Astrocyte of the spinal cord (primary cell): Measurements from ENCODE around the gene RIOK3.
"Not testable (repeated sequence)": the region's sequence is repeated elsewhere in the genome, so short reads cannot be mapped to it uniquely, and the experiment has no call there.

ENCODE experiments used
- DNase-seq: peaks from one replicate; pipeline ENCODE4 v3.0.0; 2011; ENCODE audit warnings: low read depth, low spot score
- H3K4me3 ChIP-seq: 2 replicates; pipeline ENCODE4 v1.5.1; 2011; ENCODE audit warnings: low read depth, mild to moderate bottlenecking, low read length, moderate library complexity
- in situ Hi-C: cut with HindIII; loops from 2 replicates; pipeline ENCODE4 v1.10.0; 2017; ENCODE audit warnings: low sequenced_read_pairs
- TF ChIP-seq, protein P1 (sequence below): IDR thresholded peaks from 2 replicates; pipeline ENCODE4 v1.5.1; 2012; ENCODE audit warnings: low read depth, mild to moderate bottlenecking, low read length, inconsistent platforms

Gene RIOK3

DNA sequence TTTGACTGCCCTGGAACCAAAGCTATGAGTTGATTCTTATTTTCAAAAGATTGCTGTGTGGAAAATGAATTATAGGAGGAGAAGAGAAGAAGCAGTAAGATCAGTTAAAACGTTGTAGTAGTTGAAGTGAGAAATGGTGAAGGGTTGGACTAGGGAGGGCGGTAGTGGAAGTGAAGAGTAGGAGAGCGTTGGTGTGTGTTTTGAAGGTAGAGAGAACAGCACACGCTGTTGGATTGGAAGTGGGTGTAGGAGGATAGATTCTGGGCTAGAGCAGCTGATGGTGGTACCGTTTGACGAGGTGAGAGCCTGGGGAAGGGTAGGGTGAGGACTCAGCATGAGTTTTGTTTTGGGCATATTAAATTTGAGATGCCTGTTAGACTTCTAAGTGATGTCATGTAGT is 18.4 kb downstream of the RIOK3 start:
- in situ Hi-C loops = no loop called here

DNA sequence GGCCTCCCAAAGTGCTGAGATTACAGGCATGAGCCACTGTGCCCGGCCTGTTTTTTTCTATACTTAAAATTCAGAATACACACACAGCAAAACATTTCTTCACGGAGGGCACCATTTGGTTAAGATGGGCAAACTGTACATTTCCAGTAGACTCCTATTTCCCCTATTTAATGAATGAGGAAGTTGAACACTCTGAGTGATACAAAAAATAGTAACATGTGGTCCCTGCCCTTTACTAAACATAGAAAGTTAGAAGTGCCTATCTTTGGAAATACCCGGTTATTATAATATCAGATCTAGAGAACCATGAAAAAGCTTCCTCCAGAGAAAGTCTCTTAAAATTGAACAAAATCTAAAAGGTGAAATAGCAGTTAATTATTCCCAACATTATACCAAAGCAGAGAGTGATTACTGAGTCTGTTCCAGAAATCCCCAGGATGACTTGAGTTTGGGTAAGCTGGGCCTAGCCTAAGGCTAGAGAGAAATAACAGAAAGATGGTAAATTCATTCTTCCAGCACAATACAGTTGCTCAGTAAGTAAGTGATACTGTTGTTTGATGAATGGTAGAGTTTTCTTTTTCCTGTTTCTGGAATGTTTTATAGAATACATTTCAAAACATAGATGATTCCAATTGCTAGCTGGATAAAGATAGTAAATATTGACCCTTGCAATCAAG is 26.9 kb downstream of the RIOK3 start:
- H3K4me3 ChIP-seq = no peak overlapping the region
- DNase-seq = no peak
- TF ChIP-seq, protein P1, sequence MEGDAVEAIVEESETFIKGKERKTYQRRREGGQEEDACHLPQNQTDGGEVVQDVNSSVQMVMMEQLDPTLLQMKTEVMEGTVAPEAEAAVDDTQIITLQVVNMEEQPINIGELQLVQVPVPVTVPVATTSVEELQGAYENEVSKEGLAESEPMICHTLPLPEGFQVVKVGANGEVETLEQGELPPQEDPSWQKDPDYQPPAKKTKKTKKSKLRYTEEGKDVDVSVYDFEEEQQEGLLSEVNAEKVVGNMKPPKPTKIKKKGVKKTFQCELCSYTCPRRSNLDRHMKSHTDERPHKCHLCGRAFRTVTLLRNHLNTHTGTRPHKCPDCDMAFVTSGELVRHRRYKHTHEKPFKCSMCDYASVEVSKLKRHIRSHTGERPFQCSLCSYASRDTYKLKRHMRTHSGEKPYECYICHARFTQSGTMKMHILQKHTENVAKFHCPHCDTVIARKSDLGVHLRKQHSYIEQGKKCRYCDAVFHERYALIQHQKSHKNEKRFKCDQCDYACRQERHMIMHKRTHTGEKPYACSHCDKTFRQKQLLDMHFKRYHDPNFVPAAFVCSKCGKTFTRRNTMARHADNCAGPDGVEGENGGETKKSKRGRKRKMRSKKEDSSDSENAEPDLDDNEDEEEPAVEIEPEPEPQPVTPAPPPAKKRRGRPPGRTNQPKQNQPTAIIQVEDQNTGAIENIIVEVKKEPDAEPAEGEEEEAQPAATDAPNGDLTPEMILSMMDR = no peak
- in situ Hi-C loops = no loop called here

More for the DNA sequence above, 18.4 kb downstream of the RIOK3 start:
- no peak overlapping the region for H3K4me3 ChIP-seq
- DNase-seq = no peak
- TF ChIP-seq, protein P1 = no peak

DNA sequence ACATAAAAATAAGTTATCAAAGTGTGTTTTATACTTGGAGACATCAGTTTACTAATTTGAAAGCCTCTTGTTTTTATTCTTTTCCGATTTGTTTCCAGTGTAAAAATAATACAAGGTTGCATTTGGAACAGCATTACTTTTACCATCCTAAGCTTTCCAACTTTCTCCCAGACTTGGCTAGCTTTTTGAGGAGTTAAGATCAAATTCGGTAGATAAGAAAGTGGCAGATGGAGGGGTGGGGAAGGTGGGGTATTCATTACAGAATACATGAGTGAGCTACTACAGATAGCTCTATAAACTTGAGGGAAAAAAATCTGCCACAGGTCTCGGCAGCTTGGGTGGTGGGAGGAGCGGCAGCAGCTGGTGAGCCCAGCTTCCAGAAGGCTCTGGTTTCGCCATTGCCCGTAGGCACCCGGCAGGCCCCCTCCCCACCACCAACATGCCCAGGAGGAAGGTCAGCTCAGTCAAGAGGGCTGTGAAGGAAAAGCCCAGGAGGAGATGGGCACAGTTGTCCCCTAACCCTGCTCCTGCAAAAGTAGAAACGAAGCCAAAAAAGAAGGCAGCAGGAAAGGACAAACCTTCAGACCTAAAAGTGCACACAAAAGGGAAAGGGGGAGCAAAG is 31.6 kb downstream of the RIOK3 start:
- in situ Hi-C loops = no loop called here
- H3K4me3 ChIP-seq = no peak overlapping the region
- TF ChIP-seq, protein P1 = no peak
- DNase-seq = no peak

DNA sequence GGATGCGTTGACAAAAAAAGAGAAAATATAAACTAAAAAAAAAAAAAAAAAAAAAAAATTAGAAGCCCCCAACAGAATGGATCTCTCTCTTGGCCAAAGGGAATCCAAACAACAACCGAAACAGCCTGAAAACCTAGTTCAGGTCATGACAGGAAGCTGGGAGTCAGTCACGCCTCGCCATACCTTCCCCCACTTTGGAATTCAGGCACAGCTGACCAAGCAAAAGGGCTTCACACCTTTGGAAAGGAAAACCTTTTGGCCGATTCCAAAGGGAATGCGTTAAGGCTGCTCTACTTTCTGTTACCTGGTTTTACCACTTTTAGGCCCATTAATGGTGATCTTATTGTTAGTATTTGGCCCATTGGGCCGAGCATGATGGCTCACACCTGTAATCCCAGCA is 32.3 kb downstream of the RIOK3 start:
- in situ Hi-C loops = no loop called here
- no peak for DNase-seq
- no peak overlapping the region for H3K4me3 ChIP-seq
- TF ChIP-seq, protein P1 = no peak

DNA sequence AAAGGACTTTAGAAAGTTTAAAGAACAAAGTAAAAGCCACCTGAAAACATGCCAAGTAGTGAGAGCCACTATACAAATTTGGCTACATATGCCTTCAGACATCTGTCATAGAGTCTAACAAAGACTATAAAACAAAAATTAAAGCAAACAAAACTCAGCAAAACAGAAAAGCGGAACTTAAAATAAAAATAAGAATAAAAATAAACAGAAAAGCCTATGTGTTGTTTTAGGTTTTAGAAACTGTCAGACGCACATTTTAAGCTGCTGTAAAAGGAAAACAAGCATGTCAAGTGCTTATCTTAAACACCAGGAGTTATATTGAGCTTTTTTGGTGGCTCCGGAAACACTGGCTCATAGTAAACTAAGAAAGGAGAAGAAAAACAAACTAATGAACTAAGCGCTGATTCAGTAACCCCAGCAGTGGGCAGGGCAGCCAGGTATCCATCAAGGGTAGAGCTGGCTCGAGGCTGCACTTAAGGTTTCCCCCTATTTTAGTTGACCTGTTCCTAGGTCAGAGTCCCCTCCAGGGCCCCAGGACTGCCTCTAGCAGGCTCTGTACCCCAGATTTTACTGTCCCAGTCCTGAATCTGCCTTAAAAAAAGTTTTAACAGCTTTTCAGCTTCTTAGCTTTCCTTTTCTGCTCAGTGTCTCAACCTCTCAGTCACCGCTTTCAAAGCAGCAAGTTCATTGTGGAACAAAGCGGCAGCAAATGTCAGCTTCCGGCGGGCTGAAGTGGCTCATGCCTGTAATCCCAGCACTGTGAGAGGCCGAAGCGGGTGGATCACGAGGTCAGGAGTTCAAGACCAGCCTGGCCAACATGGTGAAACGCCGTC is 34.9 kb downstream of the RIOK3 start:
- in situ Hi-C loops = no loop called here
- TF ChIP-seq, protein P1 = no peak
- no peak overlapping the region for H3K4me3 ChIP-seq
- DNase-seq = peak; percentile 7

DNA sequence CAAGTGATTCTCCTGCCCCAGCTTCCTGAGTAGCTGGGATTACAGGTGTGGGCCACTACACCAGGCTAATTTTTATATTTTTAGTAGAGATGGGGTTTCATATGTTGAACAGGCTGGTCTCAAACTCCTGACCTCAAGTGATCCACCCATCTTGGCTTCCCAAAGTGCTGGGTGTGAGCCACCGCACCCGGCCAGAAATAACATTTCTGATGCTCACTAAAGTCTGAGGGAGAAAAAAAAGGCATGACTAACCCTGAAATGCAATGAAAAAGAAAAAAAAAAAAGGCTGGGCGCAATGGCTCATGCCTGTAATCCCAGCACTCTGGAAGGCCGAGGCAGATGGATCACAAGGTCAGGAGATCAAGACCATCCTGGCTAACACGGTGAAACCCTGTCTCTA is 36.5 kb downstream of the RIOK3 start:
- in situ Hi-C loops, DNase-seq, H3K4me3 ChIP-seq: not testable (repeated sequence)

DNA sequence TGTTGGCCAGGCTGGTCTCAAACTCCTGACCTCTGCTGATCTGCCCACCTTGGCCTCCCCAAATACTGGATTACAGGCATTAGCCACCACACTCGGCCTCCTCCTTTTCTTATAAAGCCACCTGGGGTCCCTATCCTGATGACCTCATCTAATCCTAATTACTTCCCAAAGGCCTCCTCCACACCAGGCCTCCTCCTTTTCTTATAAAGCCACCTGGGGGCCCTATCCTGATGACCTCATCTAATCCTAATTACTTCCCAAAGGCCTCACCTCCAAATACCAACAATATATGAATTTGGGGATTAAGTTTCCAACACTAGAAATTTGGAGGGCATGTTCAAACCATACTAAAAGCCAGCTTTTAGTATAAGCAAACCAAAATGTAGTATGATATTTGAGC is 40.6 kb downstream of the RIOK3 start:
- H3K4me3 ChIP-seq = no peak overlapping the region
- TF ChIP-seq, protein P1 = no peak
- in situ Hi-C loops = no loop called here
- no peak for DNase-seq
